HG03095 (cell line): ENCODE results near the gene NCS1.

Source experiments
- ATAC-seq: cut with Tn5 transposase; IDR thresholded peaks from one replicate; pipeline ENCODE4 v1.9.1; 2021; ENCODE audit warnings: moderate library complexity; ENCODE audit not compliant: unreplicated experiment

NCS1 gene

DNA sequence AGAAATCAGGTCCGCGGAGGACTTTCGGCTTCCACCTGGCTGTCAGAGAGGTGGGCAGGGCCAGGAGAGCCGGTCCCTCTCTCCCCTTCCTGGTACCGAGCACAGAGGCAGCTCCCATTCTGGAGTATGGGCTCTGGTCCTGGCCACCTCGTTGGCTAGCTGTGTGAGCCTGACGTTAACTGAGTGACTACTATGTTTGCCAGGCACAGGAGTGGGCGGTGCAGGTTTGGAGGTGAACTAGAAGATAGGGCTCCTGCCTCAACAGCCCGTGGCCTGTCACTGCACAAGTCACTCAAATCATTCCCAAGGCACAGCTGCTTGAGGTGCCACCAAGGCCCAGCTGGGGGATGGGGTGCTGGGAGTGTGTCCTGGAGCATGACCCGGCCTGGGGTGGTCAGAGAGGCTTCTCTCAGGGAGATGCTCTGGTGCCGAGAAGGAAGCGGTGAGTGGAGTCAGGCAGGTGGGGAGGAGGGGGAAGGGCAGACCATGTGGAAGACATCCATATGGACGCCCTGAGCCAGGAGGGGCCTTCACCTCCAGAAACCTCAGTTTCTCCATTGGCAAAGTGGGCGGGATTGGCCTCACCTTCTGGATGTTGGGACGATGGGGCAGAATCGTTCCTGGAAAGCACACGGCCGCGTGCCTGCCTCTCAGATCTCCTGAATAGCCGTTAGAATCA is 39.5 kb downstream of the NCS1 start:
- no peak for ATAC-seq

DNA sequence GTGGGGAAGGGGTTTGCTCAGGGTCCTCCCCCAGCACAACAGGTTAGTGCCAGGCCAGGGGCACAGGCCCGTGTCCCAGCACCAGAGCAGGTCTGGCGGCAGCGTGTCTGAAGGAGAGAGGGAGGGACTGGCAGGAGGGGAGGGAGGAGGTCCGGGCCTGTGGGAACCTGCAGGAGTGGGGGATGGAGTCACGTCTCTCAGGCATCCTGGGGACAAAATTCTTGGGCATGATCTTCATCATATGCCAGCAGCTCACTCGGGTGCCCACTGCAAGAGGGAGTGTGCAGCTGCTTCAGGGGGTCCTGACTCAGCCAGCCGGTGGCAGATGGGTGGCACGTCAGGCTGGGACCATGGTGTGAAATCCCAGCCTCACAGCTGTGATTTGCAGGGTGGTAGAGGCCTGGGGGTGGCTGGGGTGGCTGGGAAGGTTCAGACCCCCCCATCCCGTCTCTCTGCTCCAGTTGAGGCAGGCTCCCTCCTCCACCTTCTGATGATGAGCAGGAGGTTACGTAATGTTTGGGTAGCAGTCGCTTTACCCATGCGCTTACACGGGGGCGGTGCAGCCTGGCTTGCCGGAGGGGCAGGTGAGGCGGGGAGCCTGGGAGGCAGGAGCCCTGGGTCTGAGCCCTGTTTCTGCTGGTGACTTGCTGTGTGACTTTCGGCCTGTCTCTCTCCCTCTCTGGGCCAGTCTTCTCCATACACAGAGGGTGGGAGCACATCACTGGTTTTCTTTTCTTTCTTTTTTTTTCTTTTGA is 40.5 kb downstream of the NCS1 start:
- no peak for ATAC-seq

DNA sequence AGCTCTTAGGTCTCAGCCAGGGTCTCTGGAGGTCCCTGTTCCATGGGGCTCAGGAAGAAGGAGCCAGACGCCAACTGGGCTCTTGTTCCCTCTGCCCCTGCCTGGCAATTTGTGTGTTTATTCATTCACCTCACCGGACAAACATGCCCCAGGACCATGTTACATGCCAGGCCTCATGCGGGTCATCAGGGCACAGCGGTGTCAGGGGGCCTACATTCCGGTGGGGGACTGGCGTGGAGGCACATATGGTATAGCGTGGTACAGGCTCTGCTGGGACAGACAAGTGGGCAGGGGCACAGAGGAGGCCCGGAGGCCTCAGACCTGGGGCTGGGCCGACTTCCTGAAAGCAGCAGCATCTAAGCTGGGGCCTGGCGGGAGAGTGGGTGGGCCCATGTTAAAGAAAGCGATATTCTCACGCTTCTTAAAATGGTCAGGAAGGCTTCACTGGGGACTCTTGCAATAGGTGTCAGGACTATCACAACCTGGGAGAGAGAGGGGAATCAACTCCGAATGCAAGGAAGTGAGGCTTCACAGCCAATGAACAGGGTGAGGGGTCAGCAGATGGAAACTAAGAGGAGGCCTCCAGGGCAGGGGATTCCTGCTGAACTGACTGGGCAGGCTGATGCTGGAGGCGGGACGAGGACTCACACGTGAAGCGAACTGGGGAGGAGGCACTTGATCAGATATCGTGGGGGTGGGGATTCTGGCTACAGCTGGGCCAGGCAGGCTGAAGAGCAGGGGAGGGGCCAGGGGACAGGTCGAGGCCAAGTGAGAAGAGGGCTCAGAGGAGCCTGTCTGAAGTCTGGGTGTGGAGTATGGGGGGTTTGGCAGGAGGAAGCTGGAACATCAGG is 41.9 kb downstream of the NCS1 start:
- ATAC-seq = no peak

DNA sequence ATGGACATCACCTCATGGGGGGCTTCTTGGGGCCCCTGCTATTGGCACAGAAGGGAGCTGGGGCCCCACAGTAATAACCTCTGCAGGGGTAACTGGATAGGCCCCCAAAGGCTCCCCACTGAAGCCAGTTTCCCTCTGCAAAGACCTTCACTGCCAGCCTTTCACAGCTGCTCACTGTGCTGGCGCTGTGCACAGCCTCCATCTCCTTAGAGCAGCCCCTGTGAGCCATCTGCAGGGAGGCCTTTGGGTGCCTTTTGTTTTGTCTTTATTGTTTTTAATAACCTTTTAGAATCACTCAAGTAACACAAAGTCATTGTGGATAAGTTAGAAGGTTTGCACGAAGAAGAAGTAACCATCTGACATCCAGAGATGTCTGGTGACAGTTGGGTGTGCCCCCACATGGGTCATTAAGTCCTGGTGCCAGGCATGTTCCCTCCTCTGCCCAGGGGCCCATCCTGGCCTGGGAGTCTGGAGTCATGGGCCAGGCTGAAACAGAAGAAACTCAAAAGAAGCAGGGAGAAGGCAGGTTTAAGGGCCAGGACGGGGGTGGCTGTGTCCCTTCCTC is 42.7 kb downstream of the NCS1 start:
- ATAC-seq = no peak

DNA sequence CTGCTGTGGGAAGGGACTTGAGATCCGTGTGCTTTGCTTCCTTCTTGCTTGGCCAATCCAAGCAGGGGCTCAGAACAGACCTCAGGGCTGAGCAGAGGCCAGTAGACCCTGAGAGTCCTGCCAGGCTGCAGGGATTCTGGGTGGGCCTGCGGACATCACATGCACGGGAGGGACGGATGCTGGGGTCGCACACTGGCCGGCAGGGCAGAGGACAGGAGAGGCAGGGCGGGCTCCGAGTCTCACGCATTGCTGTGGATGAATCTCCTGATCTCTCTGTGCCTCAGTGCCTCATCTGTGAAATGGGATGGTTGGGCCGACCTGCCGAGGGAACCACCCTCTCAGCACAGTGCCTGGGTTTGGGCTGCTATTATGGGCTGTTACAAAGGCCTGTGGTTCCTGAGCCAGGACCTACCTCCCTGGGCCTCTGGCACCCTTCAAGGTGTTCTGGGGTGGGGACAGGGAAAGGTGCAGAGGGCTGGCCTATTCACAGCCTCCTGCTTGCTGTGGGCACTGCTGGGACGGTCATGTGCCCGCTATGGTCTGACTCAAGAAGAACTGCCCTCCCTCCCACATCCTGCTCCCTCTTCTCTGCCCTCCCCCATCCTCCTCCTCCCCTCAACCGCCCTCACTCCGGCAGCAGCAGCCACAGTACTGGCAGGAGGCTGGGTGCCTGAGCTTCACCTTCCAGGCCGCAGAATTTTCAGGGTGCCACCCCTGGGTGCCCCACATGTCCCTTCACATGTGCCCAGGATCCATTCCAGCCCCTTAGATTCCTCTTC is 43.3 kb downstream of the NCS1 start:
- no peak for ATAC-seq

DNA sequence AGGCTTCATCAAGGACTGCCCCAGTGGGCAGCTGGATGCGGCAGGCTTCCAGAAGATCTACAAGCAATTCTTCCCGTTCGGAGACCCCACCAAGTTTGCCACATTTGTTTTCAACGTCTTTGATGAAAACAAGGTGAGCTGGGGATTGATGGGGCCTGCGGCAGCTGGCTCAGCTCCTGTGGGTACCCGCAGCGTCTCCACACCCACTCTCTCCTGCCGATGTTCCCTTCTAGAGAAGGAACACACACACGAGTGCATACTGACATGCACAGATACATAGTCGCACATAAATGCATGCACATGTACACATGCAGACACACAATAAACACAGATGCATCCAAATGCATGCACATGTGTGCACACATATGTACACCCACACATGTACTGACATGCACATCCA is 45.6 kb downstream of the NCS1 start:
- no peak for ATAC-seq

DNA sequence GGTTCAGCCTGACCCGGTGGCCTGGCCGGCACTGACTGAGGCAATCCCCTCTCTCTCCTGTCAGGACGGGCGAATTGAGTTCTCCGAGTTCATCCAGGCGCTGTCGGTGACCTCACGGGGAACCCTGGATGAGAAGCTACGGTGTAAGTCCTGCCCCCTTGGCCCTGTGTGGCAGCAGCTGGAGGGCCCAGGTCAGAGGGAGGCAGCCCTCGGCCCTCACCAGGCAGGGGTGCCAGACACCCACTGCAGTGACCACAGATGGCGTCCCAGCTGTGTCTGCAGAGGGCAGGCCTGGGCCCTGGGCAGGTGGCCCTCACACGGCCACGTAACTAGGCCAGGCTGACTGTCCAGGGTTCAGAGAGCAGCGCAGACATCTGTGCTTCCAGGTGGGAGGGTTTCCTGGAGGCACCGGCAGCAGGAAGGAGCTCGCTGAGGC is 47.5 kb downstream of the NCS1 start:
- ATAC-seq = no peak

DNA sequence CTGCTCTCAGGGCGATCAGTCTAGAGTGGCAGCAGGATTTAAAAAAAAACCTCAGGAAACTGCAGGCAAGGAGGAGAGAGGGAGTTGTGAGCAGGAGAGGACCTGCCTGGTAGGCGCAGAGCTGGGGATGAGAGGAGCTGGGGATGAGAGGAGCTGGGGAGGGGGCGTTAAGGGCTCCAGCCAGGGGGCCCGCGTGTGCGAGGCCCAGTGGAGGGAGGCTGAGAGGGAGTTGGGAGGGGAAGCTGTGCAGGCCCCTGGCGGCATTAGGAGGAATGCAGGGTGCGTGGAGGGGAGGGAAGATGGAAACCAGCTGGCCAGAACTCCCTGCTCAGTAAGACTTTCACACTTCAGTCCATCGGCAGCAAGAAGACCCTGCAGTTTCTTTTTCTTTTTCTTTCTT is 48.1 kb downstream of the NCS1 start:
- no peak for ATAC-seq

DNA sequence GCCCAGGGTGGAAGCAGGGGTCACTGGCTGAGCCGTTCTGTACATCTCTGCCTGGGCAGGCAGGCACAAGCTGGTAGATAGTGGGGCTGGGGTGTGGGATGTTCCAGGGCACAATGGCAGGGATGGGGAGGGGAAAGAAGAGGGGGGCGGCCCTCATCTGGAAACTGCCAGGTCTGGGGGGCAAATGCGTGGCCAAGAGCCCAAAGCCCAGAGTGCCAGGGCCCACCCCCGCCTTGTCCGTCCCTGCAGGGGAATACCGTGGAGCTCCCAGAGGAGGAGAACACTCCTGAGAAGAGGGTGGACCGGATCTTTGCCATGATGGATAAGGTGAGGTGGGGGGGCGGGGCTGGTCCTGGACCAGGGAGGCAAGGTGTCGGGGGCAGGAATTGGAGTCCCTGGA is 50.6 kb downstream of the NCS1 start:
- no peak for ATAC-seq

DNA sequence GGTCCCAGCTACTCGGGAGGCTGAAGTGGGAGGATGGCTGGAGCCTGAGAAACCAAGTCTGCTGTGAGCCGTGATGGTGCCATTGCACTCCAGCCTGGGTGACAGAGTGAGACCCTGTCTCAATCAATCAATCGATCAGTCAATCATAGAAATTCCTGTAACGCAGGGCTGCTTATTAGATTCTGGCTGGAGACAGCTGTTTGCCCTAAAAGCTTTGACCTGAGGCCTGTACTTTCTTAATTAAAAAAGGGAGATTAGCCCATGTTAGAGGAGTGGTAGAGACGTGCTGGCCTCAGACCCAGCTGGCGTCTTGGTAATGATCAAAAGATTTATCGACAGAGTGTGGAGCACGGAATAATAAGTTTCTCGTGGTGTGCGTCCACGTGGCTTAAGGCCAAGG is 52.9 kb downstream of the NCS1 start:
- no peak for ATAC-seq

DNA sequence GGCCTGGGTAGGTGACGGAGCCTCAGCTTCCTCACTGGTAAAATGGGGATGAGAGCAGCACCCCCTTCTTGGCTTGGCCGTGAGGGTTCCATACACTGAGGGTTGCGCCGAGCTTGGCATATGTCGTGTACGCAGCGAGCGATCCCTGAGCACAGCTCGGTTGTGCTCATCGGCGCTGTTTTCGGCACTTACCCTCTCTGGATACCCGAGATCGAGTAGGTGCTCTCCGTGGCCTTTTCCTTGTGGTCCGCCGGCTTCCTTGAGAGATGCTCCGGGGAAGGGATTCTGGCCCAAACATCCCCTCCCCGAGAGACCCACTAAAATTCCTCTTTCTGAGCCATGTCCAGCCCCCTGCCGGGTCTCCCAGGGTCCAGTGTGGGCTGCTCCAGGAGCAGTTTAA is 53.4 kb downstream of the NCS1 start:
- ATAC-seq = no peak

DNA sequence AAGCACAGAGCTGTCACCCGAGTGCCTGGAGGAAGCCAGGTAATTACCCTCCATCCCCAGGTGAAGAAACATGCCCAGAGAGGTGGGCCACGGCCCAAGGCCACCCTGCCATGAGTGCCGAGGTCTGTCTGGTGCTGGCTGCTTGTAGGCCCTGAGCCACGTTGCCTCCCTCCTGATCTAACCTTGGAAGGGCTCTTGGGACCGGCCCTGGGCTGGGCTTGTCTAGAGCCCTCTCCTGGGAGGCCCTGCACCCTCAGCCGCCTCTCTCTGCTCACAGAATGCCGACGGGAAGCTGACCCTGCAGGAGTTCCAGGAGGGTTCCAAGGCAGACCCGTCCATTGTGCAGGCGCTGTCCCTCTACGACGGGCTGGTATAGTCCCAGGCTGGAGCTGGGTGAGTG is 53.9 kb downstream of the NCS1 start:
- ATAC-seq = no peak

DNA sequence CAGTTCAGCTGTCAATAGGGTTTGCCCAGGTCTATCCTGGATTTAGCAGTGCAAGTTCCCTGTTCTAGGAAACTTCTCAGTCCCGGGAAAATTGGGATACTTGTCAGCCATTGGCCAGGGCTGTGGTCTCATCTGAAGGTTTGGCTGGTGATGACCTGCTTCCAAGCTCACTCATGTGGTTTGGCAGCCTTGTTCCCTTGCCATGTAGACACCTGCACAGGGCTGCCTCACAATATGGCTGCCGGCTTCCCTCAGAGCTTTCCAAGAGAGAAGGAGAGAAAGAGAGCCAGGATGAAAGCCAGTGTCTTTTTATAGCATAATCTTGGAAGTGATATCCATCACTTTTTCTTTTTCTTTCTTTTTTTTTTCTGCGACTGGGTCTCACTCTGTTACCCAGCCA is 55.6 kb downstream of the NCS1 start:
- ATAC-seq = no peak

DNA sequence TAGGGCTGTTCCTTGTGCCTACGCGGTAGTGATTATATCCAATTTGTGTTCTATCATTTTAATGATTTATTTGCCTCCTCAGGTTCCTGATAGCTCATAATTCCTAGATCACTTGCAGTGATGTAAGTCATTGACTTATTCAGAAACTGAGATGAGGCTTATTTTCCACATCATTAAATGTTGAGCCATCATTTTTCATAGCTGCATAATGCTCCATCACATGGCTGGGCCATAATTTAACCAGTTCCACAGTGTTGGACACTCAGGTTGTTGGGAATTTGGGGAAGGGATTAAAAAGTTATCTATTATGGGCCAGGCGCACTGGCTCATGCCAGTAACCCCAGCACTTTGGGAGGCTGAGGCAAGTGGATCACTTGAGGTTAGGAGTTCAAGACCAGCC is 57.6 kb downstream of the NCS1 start:
- no peak for ATAC-seq

DNA sequence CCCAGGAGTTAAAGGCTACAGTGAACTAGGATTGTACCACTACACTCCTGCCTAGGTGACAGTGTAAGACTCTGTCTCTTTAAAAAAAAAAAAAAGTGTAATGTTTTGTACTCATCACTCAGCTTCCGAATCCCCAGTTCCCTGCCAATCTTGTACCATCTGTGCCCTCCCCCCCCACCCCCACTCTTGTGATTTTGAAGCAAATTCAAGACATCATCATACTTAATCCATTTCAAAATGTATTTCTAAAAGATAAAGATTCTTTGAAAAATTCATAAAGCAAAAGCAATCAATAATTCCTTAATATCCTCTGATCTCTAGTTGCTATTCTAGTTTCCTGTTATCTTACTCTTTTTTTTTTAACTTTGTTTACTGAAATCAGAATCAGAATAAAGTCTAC is 58.4 kb downstream of the NCS1 start:
- ATAC-seq = no peak

DNA sequence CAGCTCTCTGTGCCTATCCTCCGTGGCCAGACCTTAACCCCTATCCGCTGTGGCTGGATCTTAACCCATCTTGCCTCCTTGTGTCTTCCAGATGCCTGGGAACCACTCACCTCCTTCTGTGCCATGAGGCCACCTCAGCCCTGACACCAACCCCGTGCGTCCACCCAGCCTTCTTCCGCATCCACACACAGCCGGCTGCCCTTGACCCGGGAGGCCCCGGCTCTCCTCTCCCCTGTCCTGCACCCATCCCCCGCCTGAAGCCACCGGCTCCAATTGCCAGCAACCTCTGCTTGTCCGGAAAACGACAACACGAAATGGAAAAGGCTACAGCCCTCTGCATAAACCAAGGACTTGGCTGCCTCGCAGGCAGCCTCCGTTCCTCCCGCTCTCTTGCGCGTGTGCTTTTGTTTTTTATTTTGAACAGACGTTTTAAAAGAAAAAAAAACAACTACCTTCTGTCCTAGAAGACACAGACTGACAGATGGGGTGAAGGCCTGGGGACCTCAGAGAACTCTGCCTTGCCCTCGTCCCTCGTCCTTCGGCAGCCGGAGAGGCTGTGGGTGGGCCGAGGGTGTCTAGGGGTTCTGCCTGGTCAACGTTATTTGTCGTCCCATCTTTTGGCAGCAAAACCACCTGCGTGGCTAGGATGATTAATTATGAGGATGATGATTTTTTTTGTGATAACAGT is 60.8 kb downstream of the NCS1 start:
- ATAC-seq = no peak

DNA sequence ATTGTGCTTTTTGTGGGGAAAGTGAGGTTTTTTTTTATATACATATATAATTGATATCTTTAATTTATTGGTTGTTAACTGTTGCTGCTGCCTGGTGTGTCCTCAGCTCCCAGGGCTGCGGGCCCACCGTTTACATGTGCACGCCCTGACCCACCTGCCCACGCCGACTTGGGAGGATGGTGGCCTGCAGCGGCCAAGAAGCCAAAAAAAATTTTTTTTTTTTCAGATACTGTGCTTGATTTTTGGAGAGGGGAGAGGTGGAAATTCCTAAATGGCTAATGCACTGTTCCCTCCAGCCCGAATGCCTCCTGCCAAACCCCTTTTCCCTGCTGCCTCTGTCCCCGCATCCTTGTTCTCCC is 61.4 kb downstream of the NCS1 start:
- no peak for ATAC-seq

DNA sequence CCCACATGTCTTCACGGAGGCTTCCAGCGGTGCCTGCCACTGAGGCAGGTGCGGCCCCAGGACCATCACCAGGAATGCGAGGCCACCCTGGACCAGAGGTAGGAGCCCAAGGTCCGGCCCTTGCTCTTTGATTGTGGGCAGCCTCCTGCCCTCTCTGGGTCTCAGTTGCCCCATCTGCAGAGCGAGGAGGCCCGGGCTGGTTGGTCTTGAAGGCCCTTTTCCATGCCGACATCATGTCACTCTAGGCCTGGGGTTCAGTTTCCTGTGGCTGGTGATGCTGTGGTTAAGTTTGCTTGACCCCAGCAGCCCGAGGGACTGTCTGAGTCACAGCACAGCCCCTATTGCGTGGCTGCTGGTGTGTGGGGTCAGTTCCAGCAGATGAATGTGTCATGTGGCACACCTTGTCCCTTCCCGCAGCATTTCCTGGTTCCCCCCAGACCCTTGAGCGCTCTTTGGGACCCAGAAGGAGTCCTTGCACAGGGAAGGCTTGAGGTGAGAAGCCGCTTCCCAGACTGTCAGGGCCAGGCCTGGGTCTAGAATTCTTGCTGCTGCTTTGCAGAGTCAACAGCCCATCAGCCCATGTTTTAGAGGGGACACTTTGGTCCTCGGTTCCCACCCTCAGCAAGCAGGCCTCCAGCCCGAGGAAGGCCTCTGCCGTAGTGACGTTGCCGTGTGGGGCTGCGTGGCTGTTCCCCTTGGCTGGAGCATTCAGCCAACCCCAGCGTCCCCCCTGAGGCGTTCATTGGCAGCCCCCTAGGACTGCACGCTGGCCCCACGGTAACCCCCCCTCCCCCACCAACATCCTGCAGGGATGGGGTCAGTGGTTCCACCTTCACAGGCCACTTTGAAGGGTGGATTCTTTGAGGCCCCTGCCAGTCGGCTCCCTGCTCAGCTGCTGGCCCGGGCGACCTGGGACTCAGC is 62.4 kb downstream of the NCS1 start:
- ATAC-seq = no peak
